ENCODE data around the gene PROSER3.

DNA sequence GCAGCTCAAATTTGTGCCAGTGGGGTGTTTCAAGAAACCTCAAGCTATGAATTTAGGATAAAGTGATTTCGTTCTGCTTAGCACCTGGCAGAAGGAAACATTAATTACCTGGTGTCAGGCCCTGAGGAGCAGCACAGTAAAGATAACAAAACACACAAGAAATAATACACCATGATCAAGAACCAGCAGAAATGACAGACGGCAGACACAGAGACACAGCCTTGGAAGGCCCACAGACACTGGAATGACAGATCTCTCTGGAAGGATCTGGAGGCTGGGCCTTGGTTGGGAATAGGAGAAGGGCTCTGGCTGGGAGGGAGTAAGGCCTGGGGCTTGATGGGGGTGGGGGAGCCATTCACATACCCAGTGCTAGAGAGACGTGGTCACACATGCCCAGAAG, 43.9 kb downstream of the PROSER3 start:
- TF ChIP-seq EZH2 (IDR thresholded peaks at IDR 0.05; ENCODE audit: insufficient read depth, poor library complexity, severe bottlenecking) (no peak), EZH2phosphoT487 (IDR thresholded peaks at IDR 0.05; ENCODE audit: insufficient read depth, low read depth) (no peak)
